CD14-positive monocyte (primary cell): ENCODE results near the gene TOMM7. TPM values are rescaled to one million over a fixed set of nuclear protein-coding genes. Genes with fewer than 3 reads are reported as not detected.

Experiments
- DNase-seq, 3 donors: peaks; one replicate each; pipeline ENCODE4 v3.0.0-alpha.2; 2011 to 2022
- H2AFZ ChIP-seq: 2 replicates; pipeline ENCODE4 v1.6.0; 2012; ENCODE audit warnings: mild to moderate bottlenecking, low read depth, low read length, inconsistent platforms; ENCODE audit not compliant: insufficient read depth, poor library complexity, severe bottlenecking
- H3K27ac ChIP-seq, 2 donors: 1 replicate in 1 of 2; 2 replicates in 1 of 2; pipeline ENCODE4 v1.5.1; 2012 to 2013; ENCODE audit warnings: low read length in 2 of 2, control low read depth in 1 of 2, inconsistent platforms in 1 of 2, low read depth in 1 of 2, mild to moderate bottlenecking in 1 of 2
- H3K27me3 ChIP-seq, 2 donors: one replicate each; pipeline versions ENCODE4 v1.6.0 to v1.6.1; 2011 to 2013; ENCODE audit warnings: low read length in 2 of 2; ENCODE audit not compliant: control insufficient read depth in 2 of 2, insufficient read depth in 2 of 2
- H3K36me3 ChIP-seq, 2 donors: replicated peaks in 1 of 2; 1 replicate in 1 of 2; 2 replicates in 1 of 2; pipeline versions ENCODE4 v1.5.1 to v1.6.1; 2012 to 2013; ENCODE audit warnings: low read length in 2 of 2, control low read depth in 1 of 2, inconsistent platforms in 1 of 2, mild to moderate bottlenecking in 1 of 2; ENCODE audit not compliant: insufficient read depth in 2 of 2, control insufficient read depth in 1 of 2
- H3K4me1 ChIP-seq, 2 donors: 1 replicate in 1 of 2; 2 replicates in 1 of 2; pipeline versions ENCODE4 v1.5.1 to v1.6.1; 2012 to 2013; ENCODE audit warnings: low read length in 2 of 2, control low read depth in 1 of 2, inconsistent platforms in 1 of 2, mild to moderate bottlenecking in 1 of 2, moderate library complexity in 1 of 2; ENCODE audit not compliant: insufficient read depth in 2 of 2, control insufficient read depth in 1 of 2
- H3K4me2 ChIP-seq: replicated peaks from 2 replicates; pipeline ENCODE3; 2012; ENCODE audit warnings: low read length, moderate library complexity, mild to moderate bottlenecking; ENCODE audit not compliant: poor library complexity, severe bottlenecking; ENCODE audit errors: extremely low read depth
- H3K4me3 ChIP-seq, 3 experiments: fragments of 200-600 bp in 1 of 3; sonication (generic) in 1 of 3; replicated peaks in 1 of 3; 1 replicate in 2 of 3; 2 replicates in 1 of 3; pipeline ENCODE4 v1.5.1; 2011 to 2013; ENCODE audit warnings: low read length in 3 of 3, mild to moderate bottlenecking in 3 of 3, control low read depth in 2 of 3, low read depth in 2 of 3, inconsistent platforms in 1 of 3, moderate library complexity in 1 of 3
- H3K79me2 ChIP-seq: 2 replicates; pipeline ENCODE4 v1.6.0; 2012; ENCODE audit warnings: mild to moderate bottlenecking, control low read depth, inconsistent platforms, low read length, moderate library complexity; ENCODE audit not compliant: insufficient read depth
- H3K9ac ChIP-seq: 2 replicates; pipeline ENCODE4 v1.6.0; 2017; ENCODE audit warnings: low read length, mild to moderate bottlenecking; ENCODE audit not compliant: insufficient read depth, poor library complexity, severe bottlenecking
- H3K9me3 ChIP-seq, 2 donors: replicated peaks in 1 of 2; 1 replicate in 1 of 2; 2 replicates in 1 of 2; pipeline versions ENCODE4 v1.5.1 to v1.6.1; 2012 to 2013; ENCODE audit warnings: low read length in 2 of 2, control low read depth in 1 of 2; ENCODE audit not compliant: control insufficient read depth in 1 of 2, insufficient read depth in 1 of 2
- H4K20me1 ChIP-seq: 2 replicates; pipeline ENCODE4 v1.6.0; 2012; ENCODE audit warnings: mild to moderate bottlenecking, low read length, control low read depth, moderate library complexity; ENCODE audit not compliant: insufficient read depth
- H3K27ac Mint-ChIP-seq, 7 donors: one replicate each; pipeline ENCODE4 v1.8.0; 2020; ENCODE audit warnings: mild to moderate bottlenecking in 7 of 7, mixed read lengths in 7 of 7, moderate library complexity in 6 of 7, inconsistent platforms in 2 of 7
- H3K27me3 Mint-ChIP-seq, 3 donors: one replicate each; pipeline ENCODE4 v1.8.0; 2021 to 2022; ENCODE audit warnings: low read depth in 3 of 3, mild to moderate bottlenecking in 3 of 3, mixed read lengths in 3 of 3, moderate library complexity in 3 of 3, inconsistent platforms in 1 of 3
- H3K36me3 Mint-ChIP-seq, 2 donors: one replicate each; pipeline ENCODE4 v1.8.0; 2020; ENCODE audit warnings: mixed read lengths in 2 of 2, inconsistent platforms in 1 of 2, mild to moderate bottlenecking in 1 of 2
- H3K4me1 Mint-ChIP-seq: one replicate; pipeline ENCODE4 v1.8.0; 2020; ENCODE audit warnings: mild to moderate bottlenecking, mixed read lengths
- H3K4me3 Mint-ChIP-seq, 2 donors: one replicate each; pipeline ENCODE4 v1.8.0; 2020; ENCODE audit warnings: mild to moderate bottlenecking in 2 of 2, mixed read lengths in 2 of 2, moderate library complexity in 1 of 2
- H3K9me3 Mint-ChIP-seq, 7 donors: one replicate each; pipeline ENCODE4 v1.8.0; 2020 to 2022; ENCODE audit warnings: mixed read lengths in 7 of 7, mild to moderate bottlenecking in 6 of 7, moderate library complexity in 6 of 7, inconsistent platforms in 2 of 7
- CTCF ChIP-seq: fragments of 200-600 bp; IDR thresholded peaks from one replicate; pipeline ENCODE4 v1.8.0; 2022; ENCODE audit warnings: antibody characterized with exemption, mild to moderate bottlenecking
- WGBS: methylation state at CpG from one replicate; pipeline ENCODE4 v1.1.5; 2013; ENCODE audit warnings: missing lambda C conversion rate; ENCODE audit not compliant: insufficient coverage; 5-methylcytosine and 5-hydroxymethylcytosine counted together
- intact Hi-C, 2 donors: fragments of 100-400 bp; cut with micrococcal nuclease; formaldehyde crosslinking; loops; one replicate each; pipeline versions ENCODE4 v1.15.0 to v1.15.1; 2023
- polyA plus RNA-seq, 3 donors: library from polyadenylated mRNA; depleted of rRNA in 1 of 3; unstranded in 2 of 3; stranded (reverse) in 1 of 3; fragments of 300-500 nt in 2 of 3; fragments of >200 nt in 1 of 3; fragmentation: Illumina TruSeq in 2 of 3; gene quantifications; 1 replicate in 2 of 3; 2 replicates in 1 of 3; pipeline ENCODE4 v1.2.3, GENCODE V29; 2012 to 2021

The TOMM7 gene
- polyA plus RNA-seq, 3 donors = 93.3 to 125 (median 111) TPM

DNA sequence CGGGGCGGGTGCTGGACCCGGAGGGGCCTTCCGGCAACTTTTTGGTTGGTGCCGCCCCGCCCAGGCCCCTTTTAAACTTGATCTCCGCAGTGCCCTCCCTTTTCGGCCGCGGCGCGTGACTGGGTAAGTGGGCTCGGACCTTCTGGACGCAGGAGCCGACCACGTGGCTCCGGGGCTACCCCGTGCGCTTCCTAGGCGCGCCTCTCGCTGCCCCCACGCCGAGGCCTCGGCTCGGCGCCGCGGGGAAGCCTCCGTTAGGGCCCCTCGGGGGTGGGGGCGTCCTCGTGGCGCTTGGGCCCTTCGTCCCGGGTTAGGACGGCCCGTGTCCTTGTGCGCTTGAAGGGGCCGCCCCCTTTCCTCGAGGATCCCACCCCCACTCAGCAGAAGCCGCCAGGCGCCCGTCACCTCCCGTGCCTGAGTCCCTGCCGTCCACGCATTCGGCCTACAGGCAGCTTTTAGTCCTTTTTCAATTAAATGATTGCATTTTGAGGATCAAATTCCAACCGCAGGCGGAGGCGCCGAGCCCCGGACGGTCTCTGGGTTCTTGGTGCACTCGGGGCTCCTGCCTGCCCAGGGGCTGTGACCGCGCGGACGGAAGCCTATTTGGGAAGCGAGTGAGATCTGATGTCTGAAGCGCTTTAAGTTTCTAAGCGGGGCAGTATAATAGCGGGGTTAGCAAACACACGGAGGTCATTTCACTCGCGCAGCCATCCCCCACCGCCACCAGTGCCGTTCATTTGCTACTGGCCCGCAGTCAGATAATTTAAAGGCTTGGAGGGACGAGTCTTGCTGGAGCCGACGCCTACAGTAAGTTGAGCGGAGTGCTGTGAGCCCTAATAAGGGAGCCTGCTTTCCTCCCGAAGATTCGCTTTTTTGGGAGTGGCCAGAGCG lies 31.8 kb upstream of the TOMM7 start:
- intact Hi-C loops = loop anchor here (5.0 to 10.0 kb wide), 2 partner anchors 198 to 200 kb away; no protein-coding TSS in a partner anchor
- no peaks in the 10 kb centered on the region for H3K9me3 Mint-ChIP-seq
- Histone ChIP-seq H3K9ac (peak overlapping the region; percentile 83), H3K9me3 (no peaks in the 10 kb centered on the region), H3K27ac (peak overlapping the region in 1 of 2 donors; percentile 74), H3K27me3 (no peaks in the 10 kb centered on the region), H3K4me3 (peak overlapping the region; percentile 63 to 92 (median 65)), H2AFZ (peak overlapping the region; percentile 99), H3K79me2 (no peaks in the 10 kb centered on the region), H4K20me1 (no peaks in the 10 kb centered on the region), H3K36me3 (no peaks in the 10 kb centered on the region), H3K4me1 (peaks cover 9 to 17% of the 10 kb centered on the region in 2 donors), H3K4me2 (peak overlapping the region; percentile 95)
- WGBS = under 1% methylated on average over 65 of the region's 76 CpGs
- H3K4me1 Mint-ChIP-seq = peaks cover 16% of the 10 kb centered on the region
- H3K36me3 Mint-ChIP-seq = peaks cover 3 to 9% of the 10 kb centered on the region in 2 donors
- peak; percentile 98 for TF ChIP-seq CTCF
- H3K27ac Mint-ChIP-seq = peak overlapping the region; percentile 68 to 87 (median 84)
- H3K4me3 Mint-ChIP-seq = peak overlapping the region; percentile 96
- peaks cover 1 to 5% (median 2%) of the 10 kb centered on the region in 3 donors for H3K27me3 Mint-ChIP-seq
- DNase-seq = peak; percentile 34 to 69 (median 55)

- 20% methylated on average over 14 of the region's 28 CpGs for WGBS
- Histone ChIP-seq H3K27me3 (no peaks in the 10 kb centered on the region), H3K27ac (peak overlapping the region in 1 of 2 donors; percentile 74), H3K79me2 (no peaks in the 10 kb centered on the region), H4K20me1 (no peaks in the 10 kb centered on the region), H3K36me3 (no peaks in the 10 kb centered on the region), H3K9ac (peak overlapping the region; percentile 83), H3K9me3 (no peaks in the 10 kb centered on the region), H3K4me1 (peaks cover 9 to 17% of the 10 kb centered on the region in 2 donors), H2AFZ (peak overlapping the region; percentile 99), H3K4me2 (peak overlapping the region; percentile 95), H3K4me3 (peak overlapping the region; percentile 63 to 92 (median 65))
- TF ChIP-seq CTCF = no peak
- peaks cover 1 to 5% (median 2%) of the 10 kb centered on the region in 3 donors for H3K27me3 Mint-ChIP-seq
- no peaks in the 10 kb centered on the region for H3K9me3 Mint-ChIP-seq
- intact Hi-C loops = loop anchor here in 1 of 2 donors (10.0 kb wide), 1 partner anchor 201 kb away; no protein-coding TSS in a partner anchor
- peaks cover 13% of the 10 kb centered on the region for H3K4me1 Mint-ChIP-seq
- H3K4me3 Mint-ChIP-seq = peak overlapping the region; percentile 90 to 92
- H3K27ac Mint-ChIP-seq = peak overlapping the region in 5 of 7 donors; percentile 33 to 87 (median 84)
- peaks cover 3 to 7% of the 10 kb centered on the region in 2 donors for H3K36me3 Mint-ChIP-seq
- peak in 2 of 3 donors; percentile 5 to 17 for DNase-seq
Measured at GRCh38 chr7:22853674-22854157, 31.1 kb upstream of the TOMM7 start.
